ENCODE results near the gene IL31.

The IL31 gene

DNA sequence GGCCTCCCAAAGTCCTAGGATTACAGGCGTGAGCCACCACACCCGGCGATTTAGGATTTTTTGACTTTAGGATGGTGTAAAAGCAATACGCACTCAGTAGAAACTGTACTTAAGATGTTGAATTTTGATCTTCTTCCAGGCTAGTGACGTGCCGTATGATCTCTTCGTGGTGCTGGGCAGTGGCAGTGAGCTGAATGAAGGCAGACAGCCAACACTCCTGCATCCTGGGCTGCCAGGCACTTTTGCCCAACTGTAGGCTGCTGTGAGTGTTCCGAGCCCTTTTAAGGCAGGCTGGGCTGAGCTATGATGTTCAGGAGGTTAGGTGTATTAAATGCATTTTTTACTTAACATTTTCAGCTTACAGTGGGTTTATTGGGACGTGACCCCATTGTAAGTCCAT lies 21.3 kb downstream of the IL31 start:
- no peak overlapping the region for H3K27ac ChIP-seq

DNA sequence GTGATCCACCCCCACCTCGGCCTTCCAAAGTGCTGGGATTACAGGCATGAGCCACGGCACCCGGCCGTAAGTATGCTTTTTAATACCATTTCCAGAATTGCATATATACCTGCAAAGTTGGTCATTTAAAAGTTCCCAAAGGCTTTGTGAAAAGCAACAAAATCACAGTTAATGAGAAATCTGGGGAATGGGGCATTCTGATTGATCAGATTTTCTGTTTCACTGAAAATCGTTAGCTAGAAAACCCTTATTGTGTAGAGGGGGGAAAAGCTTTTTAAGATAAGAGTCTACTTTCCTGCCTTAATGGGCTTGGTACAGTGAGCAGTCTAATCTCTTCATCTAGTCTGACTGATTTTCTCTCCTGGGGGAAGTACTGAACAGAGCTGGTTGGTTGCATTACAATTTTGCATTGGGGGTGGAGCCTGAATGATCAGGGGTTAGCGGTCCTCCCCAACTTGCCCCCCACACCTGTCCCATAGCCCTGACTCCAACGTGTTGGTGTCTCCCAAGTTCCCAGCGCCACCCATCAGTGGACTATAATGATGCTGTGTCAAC lies 23.8 kb downstream of the IL31 start:
- Histone ChIP-seq H3K36me3 (ENCODE audit: control insufficient read depth, insufficient read depth, low read length) (no peaks in the 10 kb centered on the region), H3K79me2 (no peaks in the 10 kb centered on the region), H3K4me2 (ENCODE audit: low read length) (no peak overlapping the region), H3K27ac (no peak overlapping the region), H3K4me3 (ENCODE audit: low read depth, low read length) (no peak overlapping the region), H3K9me3 (ENCODE audit: control insufficient read depth, low read length) (no peaks in the 10 kb centered on the region), H2AFZ (no peak overlapping the region), H3K9ac (no peak overlapping the region), H3K4me1 (peaks cover 3% of the 10 kb centered on the region), H3K27me3 (ENCODE audit: control insufficient read depth, insufficient read depth, low read length) (no peaks in the 10 kb centered on the region)
- TF ChIP-seq, protein P1, sequence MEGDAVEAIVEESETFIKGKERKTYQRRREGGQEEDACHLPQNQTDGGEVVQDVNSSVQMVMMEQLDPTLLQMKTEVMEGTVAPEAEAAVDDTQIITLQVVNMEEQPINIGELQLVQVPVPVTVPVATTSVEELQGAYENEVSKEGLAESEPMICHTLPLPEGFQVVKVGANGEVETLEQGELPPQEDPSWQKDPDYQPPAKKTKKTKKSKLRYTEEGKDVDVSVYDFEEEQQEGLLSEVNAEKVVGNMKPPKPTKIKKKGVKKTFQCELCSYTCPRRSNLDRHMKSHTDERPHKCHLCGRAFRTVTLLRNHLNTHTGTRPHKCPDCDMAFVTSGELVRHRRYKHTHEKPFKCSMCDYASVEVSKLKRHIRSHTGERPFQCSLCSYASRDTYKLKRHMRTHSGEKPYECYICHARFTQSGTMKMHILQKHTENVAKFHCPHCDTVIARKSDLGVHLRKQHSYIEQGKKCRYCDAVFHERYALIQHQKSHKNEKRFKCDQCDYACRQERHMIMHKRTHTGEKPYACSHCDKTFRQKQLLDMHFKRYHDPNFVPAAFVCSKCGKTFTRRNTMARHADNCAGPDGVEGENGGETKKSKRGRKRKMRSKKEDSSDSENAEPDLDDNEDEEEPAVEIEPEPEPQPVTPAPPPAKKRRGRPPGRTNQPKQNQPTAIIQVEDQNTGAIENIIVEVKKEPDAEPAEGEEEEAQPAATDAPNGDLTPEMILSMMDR (IDR thresholded peaks at IDR 0.05): no peak

More for the DNA sequence above, 21.3 kb downstream of the IL31 start:
- Histone ChIP-seq H3K4me2 (ENCODE audit: low read length) (no peak overlapping the region), H3K4me3 (ENCODE audit: low read depth, low read length) (no peak overlapping the region), H3K36me3 (ENCODE audit: control insufficient read depth, insufficient read depth, low read length) (no peaks in the 10 kb centered on the region), H3K9me3 (ENCODE audit: control insufficient read depth, low read length) (no peaks in the 10 kb centered on the region), H3K27me3 (ENCODE audit: control insufficient read depth, insufficient read depth, low read length) (no peaks in the 10 kb centered on the region), H2AFZ (no peak overlapping the region), H3K4me1 (peaks cover 3% of the 10 kb centered on the region), H3K9ac (no peak overlapping the region), H3K79me2 (no peaks in the 10 kb centered on the region)
- TF ChIP-seq, protein P1 (IDR thresholded peaks at IDR 0.05): no peak

DNA sequence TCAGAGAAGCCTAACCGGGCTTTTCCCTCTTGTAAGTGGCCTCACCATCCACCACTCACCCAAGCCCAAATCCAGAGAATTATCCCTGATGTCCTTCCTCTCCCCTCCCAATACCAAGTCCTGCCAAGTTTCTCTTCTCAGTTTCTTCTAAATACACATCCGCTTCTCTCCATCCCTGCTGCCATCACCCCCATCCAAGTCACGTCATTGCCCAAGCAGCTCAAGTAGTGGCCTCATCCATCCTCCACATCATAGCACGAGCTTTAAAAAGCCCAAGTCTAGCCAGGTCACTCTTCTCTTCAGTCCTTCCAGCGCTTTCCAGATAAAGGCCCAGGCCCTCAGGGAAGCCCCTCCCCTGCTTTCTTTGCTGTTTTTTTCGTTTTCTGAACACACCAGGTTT lies 25.4 kb downstream of the IL31 start:
- Histone ChIP-seq H3K9ac (no peak overlapping the region), H3K36me3 (ENCODE audit: control insufficient read depth, insufficient read depth, low read length) (no peaks in the 10 kb centered on the region), H3K27ac (no peak overlapping the region), H3K27me3 (ENCODE audit: control insufficient read depth, insufficient read depth, low read length) (no peaks in the 10 kb centered on the region), H3K9me3 (ENCODE audit: control insufficient read depth, low read length) (no peaks in the 10 kb centered on the region), H3K4me3 (ENCODE audit: low read depth, low read length) (no peak overlapping the region), H3K4me1 (peaks cover 3% of the 10 kb centered on the region), H3K79me2 (no peaks in the 10 kb centered on the region), H2AFZ (no peak overlapping the region), H3K4me2 (ENCODE audit: low read length) (no peak overlapping the region)
- TF ChIP-seq, protein P1 (IDR thresholded peaks at IDR 0.05): no peak

DNA sequence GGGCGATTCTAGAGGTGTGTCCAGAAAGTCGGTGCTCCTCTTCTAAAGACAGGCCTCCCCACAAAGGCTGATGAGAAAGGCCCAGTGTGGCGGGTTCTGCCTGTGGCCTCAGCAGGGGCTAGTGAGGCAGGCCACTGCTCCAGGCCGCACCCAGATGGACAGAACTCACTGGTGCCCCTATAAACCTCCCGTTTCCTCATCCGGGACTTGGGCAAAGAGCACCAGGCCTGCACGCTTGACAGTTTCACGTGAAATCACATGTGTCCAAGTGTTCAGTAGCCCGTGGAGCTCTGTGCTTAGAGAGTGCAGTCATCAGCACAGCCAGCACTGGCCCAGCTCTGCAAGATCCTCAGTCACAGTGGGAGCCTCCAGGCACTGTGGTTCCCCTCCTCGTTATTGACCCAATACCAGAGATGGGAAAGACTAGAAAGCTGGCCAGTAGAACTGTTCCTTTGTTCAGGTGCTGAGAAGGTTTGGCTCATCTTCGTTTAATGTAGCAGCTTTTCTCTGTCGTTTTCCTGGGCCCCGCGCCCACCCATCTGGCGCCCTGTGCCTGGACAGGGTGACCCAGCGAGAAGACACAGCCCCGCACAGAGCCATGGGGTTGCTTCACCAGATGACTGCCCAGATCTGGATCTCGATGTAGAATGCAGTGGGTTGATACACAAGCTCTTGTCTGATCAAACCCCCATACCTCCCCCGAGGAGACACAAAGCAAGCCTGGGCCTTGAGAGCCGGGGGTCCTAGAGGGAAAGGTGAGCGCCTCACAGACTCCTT lies 26.3 kb downstream of the IL31 start:
- no peak overlapping the region for H3K27ac ChIP-seq
- no peaks in the 10 kb centered on the region for H3K79me2 ChIP-seq
- no peak overlapping the region for H3K4me3 ChIP-seq (ENCODE audit: low read depth, low read length)
- TF ChIP-seq, protein P1 (IDR thresholded peaks at IDR 0.05): no peak
- H3K9ac ChIP-seq: no peak overlapping the region
- H2AFZ ChIP-seq: no peak overlapping the region
- H3K36me3 ChIP-seq (ENCODE audit: control insufficient read depth, insufficient read depth, low read length): no peaks in the 10 kb centered on the region
- H3K9me3 ChIP-seq (ENCODE audit: control insufficient read depth, low read length): no peaks in the 10 kb centered on the region
- H3K4me1 ChIP-seq: peaks cover 3% of the 10 kb centered on the region
- no peaks in the 10 kb centered on the region for H3K27me3 ChIP-seq (ENCODE audit: control insufficient read depth, insufficient read depth, low read length)
- H3K4me2 ChIP-seq (ENCODE audit: low read length): no peak overlapping the region
